GM19193 (cell line): ENCODE data around the gene IRAK3.
A peak's percentile ranks its signal among the peaks of the same experiment; 100 is the strongest.

Source experiments
- POLR2A ChIP-seq: IDR thresholded peaks from 4 replicates; pipeline ENCODE4 v1.6.1; 2011; ENCODE audit not compliant: insufficient read depth, insufficient read length; ENCODE audit errors: extremely low read depth

The IRAK3 gene

DNA sequence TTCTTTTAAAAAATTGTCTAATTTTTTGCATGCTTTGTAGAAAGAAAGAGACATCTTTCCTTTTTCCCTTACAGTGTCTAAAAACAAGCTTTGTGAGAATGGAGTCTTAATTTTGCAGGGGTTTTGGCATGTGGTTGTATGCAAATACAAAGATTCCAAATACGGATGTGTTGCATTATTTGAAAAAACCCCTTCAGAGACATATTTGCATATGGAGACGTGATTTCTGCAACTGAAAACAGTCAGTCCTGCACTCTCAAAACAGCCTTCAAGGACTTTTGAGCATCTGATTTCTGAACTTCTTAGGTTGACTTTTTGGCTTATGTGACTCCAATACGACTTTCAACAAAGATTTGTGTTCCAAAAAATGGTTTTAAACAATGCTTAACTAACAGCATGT lies 7.8 kb downstream of the IRAK3 start:
- TF ChIP-seq POLR2A = no peak

DNA sequence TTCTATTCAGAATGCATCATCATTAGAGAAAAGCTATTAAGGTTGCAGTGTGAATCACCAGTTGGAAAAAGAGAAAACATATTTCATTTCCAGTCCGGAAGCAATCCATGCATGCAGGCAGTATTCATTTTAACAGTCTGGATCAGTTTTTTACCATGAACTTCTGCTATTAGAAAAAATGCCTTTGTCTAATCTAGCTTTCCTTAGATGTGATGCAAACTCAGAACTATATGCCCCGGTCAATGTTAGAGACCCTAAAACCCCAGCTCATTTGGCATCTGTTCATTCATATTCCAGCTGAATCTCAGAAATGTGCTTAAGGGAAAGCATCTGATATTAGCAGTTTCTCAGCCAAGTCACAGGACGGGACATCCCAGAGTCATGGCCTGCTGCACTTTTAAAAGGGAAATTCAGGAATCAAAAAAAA lies 8.5 kb downstream of the IRAK3 start:
- TF ChIP-seq POLR2A = no peak

DNA sequence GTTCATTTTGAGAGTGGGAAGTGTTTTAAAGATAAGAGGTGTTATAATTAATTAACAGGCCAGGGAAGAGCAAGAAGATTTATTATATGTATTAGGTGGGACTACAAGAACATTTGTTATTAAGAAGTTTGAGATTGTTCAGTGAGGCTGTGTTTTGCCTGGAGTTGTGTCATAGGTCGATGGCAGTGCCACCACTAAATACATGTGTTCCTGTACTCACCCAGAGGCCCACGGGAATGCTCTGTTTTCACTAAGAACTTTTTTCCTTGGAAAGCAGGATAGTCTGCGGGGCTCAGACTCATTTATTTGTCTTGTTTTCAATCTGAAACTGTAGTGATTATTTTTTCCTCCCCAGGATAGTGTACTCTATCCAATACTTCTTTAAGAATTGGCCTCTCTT lies 10.1 kb downstream of the IRAK3 start:
- no peak for TF ChIP-seq POLR2A

DNA sequence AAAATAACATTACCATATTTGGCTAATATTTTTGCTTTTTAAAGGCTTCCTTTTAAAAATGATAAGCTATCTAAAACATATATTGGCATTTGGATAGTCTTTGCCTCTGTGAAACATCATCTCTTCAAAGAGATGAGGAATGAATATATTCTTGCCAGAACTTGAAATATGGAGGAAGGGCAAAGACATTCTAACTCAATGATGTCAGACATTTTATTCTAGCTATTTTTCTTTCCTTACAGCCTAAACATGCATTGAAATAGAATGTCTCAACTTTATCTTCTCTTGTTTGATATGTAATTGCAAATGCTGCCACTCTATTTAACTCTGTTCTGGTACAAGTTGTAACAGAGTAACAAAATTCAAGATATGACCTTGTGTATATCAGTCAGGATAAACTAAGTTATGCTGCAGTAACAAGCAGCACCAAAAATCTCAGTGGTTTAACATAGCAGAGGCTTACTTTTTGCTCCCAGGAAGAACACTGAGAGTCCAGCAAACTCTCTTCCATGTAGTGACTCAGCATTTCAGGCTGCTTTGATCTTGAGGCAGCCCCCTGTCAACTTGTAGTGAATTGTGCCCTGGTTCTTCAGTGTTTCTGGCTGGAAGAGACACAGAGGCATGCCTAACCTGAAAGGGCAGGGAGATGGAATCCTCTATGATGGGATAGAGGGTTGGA lies 11.0 kb downstream of the IRAK3 start:
- no peak for TF ChIP-seq POLR2A

DNA sequence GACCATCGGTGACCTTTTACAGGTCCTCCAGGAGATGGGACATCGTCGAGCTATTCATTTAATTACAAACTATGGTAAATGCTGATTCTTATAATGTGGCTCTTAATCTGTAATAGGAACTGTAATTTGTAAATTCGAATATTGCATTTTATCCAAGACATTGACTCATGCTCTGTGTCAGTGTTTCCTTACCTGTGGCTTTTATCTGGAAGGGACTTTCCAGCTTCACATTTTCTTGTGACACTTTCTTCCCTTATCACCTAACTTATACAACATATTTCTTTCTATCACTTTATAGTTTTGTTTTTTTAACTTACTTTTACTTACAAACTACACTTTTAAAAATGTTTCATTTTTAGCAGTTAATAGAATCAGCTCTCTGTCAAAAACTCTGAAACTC lies 14.8 kb downstream of the IRAK3 start:
- no peak for TF ChIP-seq POLR2A

DNA sequence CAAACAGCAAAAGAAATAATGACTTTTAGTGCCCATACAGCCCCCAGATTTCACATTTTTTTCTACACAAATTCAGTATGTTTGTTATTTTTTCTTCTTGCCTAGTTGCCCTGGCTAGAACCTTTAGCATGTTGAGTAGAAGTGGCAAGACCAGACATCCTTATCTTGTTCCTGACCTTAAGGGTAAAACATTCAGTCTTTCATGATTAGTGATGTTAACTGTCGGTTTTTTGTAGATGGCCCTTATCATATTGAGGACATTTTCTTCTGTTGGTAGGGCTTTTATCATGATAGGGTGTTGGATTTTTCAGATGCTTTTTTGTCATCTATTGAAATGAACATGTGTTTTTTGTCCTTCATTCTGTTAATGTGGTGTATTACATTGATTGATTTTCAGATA lies 17.1 kb downstream of the IRAK3 start:
- TF ChIP-seq POLR2A = no peak

DNA sequence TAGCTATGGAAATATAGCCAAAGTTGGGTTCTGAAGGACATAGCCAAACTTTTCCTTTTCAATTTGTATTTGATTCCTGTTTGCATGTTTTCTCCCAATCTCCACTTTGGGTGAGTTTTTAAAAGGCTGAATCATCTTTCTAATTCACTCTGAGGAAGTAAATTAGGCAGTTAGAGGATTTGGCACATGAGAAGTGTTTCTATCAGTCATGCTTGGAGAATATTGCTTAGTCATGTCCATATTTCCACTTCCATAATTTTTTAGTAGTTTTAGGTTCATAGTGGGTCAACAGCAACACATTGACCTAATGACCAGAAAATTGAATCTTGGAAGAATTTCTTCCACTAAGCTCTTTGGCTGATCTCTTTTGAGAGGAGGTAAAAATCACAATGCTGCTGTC lies 21.8 kb downstream of the IRAK3 start:
- no peak for TF ChIP-seq POLR2A

DNA sequence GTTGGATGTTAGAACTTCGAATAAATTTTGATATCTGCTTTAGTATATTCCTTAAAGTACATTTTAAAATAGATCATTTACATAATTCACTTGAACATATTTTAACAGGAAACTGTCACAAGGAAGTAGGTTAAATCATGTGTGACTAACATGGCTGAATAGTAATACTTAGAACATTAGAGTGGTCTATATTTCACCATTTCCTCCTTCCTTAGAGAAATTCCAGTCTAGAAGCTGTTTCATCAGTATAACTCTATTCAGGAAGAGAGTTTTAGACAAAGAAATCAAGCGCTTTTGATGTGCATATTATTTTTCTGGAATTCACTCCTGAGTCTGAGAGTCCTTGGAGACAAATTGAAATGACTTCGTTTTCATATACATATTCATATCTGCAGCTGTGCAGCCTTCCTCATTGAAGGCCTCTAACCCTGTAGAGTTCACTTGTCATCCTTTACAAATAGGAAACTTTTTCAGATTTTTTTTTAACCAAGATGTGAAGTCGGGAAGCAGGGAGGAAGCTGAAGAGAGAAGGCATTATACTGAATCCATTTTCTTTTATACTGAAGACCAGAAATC lies 28.4 kb downstream of the IRAK3 start:
- no peak for TF ChIP-seq POLR2A

DNA sequence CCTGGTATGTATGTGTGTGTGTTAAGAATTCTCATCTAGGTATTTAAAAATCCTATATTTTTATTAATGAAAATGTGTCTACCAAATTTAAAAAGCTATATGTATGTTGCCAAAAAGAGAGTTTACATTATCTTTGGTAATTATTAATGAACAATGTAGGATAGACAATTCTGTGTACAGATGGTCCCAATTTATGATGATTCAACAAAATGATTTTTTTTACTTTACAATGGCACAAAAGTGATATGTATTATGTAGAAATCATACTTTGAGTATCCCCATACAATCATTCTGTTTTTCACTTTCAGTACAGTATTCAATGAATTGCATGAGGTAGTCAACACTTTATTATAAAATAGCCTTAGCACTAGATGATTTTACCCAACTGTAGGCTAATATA lies 39.4 kb downstream of the IRAK3 start:
- TF ChIP-seq POLR2A = no peak

DNA sequence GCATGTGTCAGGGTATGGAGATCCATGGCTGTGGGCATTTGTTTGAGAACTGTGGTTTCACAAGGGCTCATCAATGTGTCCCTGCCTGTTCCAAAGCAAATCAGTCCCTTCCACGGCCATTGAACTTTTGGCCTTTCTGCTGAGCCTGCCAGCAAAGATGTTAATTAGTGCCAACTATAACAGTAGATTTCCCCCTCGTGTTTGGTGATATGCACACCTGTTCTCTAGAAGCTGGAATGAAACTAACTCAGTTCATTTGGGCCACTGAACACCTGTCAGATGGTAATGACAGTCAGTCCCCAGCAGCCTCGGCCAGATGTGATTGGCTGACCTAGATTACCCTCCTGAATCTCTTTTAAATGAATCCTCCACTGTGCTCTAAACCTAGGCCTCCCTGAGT lies 43.2 kb downstream of the IRAK3 start:
- TF ChIP-seq POLR2A = no peak

DNA sequence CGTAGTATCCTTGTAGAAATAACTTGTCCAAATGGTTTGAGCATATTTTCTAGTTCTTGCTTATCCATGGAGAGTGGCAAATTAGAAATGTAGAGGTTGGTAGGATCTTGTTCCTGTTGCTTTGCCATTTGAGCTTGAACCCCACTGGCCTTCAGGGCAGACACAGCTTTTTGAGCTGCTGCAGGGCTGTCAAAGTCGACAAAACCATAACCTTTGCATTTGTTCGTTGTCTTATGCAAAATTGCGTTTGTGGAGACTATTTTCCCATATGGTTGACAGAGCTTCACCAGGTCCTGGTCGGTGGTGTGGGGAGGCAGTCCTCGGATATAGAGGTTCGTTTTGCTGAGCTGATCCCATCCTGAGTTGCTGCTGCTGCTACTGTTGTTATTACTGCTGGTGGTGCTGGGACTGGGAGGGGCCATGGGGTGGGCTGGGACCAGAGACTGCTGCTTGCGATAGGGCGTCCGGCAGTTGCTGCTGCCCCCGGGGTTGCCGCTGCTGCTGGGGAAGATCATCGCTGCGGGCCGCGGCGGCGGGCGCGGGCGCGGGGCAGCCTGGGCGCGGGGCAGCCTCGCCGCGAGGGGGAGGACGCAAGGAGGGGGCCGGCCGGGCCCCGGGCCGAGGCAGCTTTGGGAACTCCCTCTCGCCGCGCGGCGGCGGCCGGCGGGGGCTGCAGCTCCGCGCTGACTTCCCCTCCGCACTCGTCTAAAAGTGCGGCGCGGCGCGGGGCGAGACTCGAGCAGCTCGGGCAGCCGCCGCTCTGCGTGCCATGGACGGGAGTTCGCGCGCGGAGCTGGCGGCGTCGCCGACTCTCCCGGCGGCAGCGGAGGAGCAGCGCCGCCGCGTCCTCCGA lies 46.0 kb downstream of the IRAK3 start:
- peak; percentile 30 for TF ChIP-seq POLR2A

DNA sequence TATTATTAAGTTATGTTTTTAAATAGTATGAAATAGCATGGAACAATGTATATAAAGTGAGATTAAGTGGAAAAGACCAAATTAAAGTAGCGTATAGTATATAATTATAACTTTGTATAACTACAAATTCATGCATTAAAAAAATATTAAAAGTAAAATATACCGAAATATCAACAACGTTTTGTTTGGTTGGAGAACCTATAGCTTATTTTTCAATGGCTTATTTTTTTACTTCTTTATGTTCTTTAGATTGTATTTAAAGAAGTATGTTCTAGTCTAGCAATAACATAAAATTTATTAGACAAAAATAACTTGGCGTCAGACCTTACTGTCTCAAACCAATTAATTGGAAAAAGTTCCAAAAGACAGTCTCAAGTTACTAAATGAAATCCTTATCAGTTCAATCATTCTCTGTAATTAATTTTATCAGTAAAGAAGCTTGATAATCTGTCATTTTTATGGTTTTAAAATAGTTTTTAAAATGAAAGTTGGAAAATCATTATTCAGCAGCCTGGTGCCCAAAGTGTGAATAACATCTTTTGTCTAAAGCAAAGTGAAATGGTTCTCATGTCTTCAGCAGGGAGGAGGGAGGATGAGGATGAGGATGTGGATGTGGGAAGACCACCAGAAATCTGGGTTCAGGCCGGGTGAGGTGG lies 46.7 kb downstream of the IRAK3 start:
- TF ChIP-seq POLR2A = no peak

DNA sequence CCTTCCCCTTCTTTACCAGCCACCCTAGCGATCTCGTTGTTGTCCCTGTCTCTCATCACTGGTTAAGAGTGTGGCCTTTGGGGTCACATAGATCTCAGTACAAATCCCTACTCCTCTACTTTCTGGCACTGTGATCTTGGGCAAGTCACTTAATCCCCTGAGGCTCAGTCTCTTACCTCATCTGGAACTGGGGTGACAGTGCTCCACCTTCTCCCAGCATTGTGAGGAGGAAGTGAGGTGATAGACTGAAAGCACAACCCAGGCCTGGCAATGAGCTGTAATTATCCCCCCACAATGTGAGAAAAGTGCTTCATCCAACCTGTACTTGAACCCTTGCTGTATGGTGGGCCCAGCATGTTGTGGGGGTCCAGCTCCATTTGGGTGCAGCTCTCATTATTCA lies 48.0 kb downstream of the IRAK3 start:
- TF ChIP-seq POLR2A = no peak

DNA sequence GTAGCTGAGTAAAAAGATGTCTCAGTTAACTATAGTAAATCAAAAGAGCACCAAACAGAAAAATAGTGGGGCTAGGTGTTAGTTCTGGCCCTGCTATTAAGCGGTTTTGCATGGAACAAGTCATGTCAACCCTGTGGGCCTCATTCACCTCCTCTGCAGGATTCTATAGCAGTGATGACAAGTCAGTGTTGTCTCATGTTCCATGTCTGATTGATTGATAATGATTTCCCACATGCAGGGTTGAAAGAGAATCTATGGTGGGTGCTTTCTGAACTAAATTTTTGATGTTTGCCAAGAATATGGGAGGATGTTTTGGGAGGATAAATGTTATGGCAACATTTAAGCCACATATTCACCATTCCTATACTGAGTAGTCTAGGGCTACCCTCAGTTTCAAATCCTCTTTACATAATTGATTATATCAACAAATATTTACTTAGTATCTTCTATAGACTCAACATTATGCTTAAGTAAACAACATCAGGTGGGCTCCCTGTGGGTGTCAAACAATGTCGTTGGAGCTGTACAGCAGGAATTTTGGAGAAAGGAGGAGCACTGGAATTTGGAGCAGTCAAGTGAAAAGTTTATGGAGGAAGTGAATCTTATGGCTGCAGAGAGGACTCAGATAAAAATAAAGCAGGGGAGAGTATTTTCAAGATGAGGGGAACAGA lies 48.6 kb downstream of the IRAK3 start:
- no peak for TF ChIP-seq POLR2A

DNA sequence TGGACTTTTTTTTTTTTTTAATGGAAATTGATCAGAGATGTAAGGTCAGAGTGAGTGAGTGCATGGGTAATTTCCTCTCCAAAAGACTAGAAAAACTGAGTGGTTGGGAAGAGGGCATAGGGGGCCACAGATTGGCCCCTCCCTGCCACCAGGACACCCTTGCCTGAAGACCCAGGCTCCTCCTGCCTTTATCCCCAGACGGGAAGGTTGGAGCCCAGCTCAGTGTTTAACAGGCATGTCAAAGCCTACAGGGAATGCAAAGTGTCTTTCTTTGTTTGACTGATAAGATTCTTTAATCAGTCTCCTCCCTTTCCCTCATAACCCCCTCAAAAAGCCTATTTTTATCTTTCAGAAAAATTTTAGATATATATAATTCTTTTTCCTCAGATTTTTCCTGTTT lies 50.3 kb downstream of the IRAK3 start:
- no peak for TF ChIP-seq POLR2A

DNA sequence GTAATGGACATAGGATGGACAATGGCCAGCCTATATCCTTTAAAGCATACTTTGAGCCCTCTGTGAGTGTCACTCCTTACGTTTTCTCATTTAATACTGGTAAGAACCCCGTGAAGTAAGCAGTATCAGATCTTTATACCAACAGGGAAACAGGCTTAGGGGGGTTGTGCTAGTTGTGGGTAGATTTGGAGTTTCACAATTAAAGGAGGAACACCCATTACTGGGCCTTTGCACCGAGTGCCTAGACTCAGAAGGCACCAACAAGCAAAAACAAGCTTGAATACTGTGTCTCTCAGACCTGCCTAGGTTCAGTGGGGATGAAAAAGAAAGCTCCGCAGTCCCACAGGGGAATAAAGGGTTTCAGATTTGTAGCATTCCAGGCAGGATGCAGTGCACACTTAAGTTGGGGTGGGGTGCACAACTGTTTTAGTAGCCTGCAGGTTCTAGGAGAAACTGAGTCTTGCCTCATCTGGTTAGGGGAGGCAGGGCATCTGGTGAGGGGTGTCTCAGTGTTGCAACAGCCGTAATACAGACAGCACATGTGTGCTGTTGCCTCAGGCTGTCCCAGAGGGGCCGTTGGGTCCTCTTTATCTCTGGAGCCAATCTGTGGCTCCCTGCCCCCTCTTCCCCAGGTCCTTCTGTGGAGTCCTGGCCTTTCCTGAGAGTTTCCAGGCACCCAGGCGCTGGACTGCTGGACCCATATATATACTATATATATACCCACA lies 51.2 kb downstream of the IRAK3 start:
- no peak for TF ChIP-seq POLR2A
